Type B pancreatic cell (in vitro differentiated cells): ENCODE data around the gene LMAN2. TPM values are rescaled to one million over a fixed set of nuclear protein-coding genes. Genes with fewer than 3 reads are reported as not detected.
"Not testable (repeated sequence)": the region's sequence is repeated elsewhere in the genome, so short reads cannot be mapped to it uniquely, and the experiment has no call there.

Experiments used
- DNase-seq: peaks from one replicate; pipeline ENCODE4 v3.0.0; 2021; ENCODE audit warnings: mixed read lengths; ENCODE audit not compliant: unreplicated experiment; ENCODE audit errors: extremely low spot score
- H3K27ac Mint-ChIP-seq: 2 replicates; pipeline ENCODE4 v1.8.0; 2021; ENCODE audit warnings: mild to moderate bottlenecking, mixed read lengths
- H3K27me3 Mint-ChIP-seq: 2 replicates; pipeline ENCODE4 v1.8.0; 2021; ENCODE audit warnings: mixed read lengths
- H3K36me3 Mint-ChIP-seq: 2 replicates; pipeline ENCODE4 v1.8.0; 2021; ENCODE audit warnings: mixed read lengths
- H3K4me1 Mint-ChIP-seq: one replicate; pipeline ENCODE4 v1.8.0; 2021; ENCODE audit warnings: mixed read lengths; ENCODE audit not compliant: unreplicated experiment
- H3K4me3 Mint-ChIP-seq: 2 replicates; pipeline ENCODE4 v1.8.0; 2021; ENCODE audit warnings: mild to moderate bottlenecking, mixed read lengths
- H3K9me3 Mint-ChIP-seq: 2 replicates; pipeline ENCODE4 v1.8.0; 2021; ENCODE audit warnings: mixed read lengths
- total RNA-seq: library from RNA; stranded (reverse); gene quantifications from 2 replicates; pipeline ENCODE4 v1.2.1, GENCODE V29; 2021; ENCODE audit warnings: low replicate concordance
- TF ChIP-seq, protein P1 (sequence below): fragments of 200-600 bp; sonication (generic); conservative IDR thresholded peaks from 2 replicates; pipeline ENCODE4 v1.5.0; 2021; ENCODE audit warnings: antibody characterized with exemption, mild to moderate bottlenecking

LMAN2 gene
- total RNA-seq, 1 donor from 2014 or later, result 102 TPM

DNA sequence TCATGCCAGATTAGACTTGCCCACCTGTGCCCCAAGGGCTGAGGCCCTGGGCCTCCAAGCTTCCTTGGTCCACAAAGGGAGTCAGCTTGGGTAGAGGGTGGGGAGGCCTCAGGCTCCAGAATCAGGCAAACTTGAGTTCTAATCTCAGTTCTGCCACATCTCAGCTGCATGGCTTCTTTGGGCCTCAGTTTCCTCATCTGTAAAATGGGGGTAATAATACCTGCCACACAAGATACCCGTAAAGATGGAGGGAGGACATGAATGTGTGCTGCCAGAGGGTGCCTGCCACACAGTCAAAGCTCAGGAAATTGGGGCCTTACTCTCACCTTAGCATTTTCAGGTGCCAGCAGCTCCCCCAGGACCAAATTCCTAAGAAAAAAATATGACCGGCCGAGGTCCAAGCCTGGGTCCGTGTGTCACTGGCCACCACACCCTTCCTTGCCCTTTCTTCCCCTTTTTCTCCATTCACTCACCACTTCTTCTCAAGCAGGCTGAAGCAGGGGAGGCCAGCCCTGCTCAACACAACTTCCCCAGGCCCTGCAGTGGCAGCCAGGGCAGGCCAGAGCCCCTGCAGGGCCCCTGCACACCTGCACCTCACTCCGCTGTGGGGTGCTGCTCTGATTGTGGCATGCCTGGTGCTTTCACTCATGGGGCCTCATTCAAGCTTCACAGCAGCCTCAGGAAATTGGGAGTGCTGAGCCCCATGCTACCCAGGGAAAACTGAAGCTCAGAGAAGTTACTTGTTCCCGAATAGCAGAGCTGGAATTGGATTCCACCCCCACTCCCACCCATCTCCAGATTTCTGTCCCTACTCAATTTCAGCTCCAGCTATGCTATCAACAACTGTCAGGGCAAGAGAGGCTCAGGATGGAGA is 10.2 kb upstream of the LMAN2 start:
- Mint-ChIP-seq H3K9me3 (no peaks in the 10 kb centered on the region), H3K4me1 (peaks cover 15% of the 10 kb centered on the region), H3K27me3 (peaks cover 23% of the 10 kb centered on the region), H3K27ac (peak overlapping the region; percentile 51), H3K4me3 (peak overlapping the region; percentile 81), H3K36me3 (no peaks in the 10 kb centered on the region)
- TF ChIP-seq, protein P1, sequence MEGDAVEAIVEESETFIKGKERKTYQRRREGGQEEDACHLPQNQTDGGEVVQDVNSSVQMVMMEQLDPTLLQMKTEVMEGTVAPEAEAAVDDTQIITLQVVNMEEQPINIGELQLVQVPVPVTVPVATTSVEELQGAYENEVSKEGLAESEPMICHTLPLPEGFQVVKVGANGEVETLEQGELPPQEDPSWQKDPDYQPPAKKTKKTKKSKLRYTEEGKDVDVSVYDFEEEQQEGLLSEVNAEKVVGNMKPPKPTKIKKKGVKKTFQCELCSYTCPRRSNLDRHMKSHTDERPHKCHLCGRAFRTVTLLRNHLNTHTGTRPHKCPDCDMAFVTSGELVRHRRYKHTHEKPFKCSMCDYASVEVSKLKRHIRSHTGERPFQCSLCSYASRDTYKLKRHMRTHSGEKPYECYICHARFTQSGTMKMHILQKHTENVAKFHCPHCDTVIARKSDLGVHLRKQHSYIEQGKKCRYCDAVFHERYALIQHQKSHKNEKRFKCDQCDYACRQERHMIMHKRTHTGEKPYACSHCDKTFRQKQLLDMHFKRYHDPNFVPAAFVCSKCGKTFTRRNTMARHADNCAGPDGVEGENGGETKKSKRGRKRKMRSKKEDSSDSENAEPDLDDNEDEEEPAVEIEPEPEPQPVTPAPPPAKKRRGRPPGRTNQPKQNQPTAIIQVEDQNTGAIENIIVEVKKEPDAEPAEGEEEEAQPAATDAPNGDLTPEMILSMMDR, result no peak
- no peak for DNase-seq

DNA sequence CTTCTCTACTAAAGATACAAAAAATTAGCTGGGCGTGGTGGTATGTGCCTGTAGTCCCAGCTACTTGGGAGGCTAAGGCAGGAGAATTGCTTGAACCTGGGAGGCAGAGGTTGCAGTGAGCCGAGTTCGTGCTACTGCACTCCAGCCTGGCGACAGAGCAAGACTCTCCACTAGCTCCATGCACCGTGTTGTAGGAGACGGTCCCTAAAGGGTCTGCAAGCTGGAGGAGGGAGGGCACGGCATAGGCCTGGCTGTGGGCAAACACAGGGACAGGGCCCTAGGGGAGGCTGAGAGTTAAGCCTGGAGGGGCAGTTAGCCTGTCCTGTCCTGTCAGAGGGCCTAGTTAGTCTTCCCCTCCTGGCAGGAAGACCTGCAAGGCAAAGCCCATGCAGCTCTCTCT is 9.3 kb upstream of the LMAN2 start:
- not testable (repeated sequence) for H3K9me3 Mint-ChIP-seq, H3K4me1 Mint-ChIP-seq, H3K4me3 Mint-ChIP-seq, H3K36me3 Mint-ChIP-seq, DNase-seq, H3K27ac Mint-ChIP-seq
- H3K27me3 Mint-ChIP-seq, result peaks cover 29% of the 10 kb centered on the region

GRCh38 chr5:177359860-177360259 is 8.4 kb upstream of the LMAN2 start:
- H3K27me3 Mint-ChIP-seq, result peaks cover 30% of the 10 kb centered on the region
- H3K4me1 Mint-ChIP-seq, result peaks cover 6% of the 10 kb centered on the region
- H3K9me3 Mint-ChIP-seq, result no peaks in the 10 kb centered on the region
- TF ChIP-seq, protein P1, result no peak
- no peak overlapping the region for H3K27ac Mint-ChIP-seq
- H3K36me3 Mint-ChIP-seq, result no peaks in the 10 kb centered on the region
- H3K4me3 Mint-ChIP-seq, result no peak overlapping the region
- DNase-seq, result no peak

DNA sequence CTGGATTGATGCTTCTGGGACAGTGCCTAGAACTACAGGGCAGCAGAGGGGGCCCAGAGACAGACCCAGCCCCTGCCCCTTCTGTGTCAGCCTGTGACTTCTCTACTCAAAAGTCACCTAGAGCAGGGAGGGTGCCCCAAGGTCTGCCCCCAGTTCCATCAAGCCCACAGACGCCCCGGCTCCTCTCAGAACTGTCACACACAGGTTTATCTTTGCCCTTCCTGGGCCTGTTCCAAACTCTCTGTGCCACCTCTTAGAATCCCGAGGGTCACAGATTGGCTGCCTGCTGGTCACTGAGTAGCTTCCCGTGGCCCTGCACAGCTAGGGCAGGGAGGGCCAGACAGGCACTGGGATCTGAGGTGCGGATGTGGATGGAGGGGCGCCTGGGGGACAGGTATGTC is 8.0 kb upstream of the LMAN2 start:
- no peaks in the 10 kb centered on the region for H3K9me3 Mint-ChIP-seq
- no peak overlapping the region for H3K27ac Mint-ChIP-seq
- no peak overlapping the region for H3K4me3 Mint-ChIP-seq
- no peaks in the 10 kb centered on the region for H3K36me3 Mint-ChIP-seq
- TF ChIP-seq, protein P1, result no peak
- no peak for DNase-seq
- peaks cover 34% of the 10 kb centered on the region for H3K27me3 Mint-ChIP-seq
- peaks cover 6% of the 10 kb centered on the region for H3K4me1 Mint-ChIP-seq

- TF ChIP-seq, protein P1, result no peak
- Mint-ChIP-seq H3K4me1 (peaks cover 6% of the 10 kb centered on the region), H3K36me3 (no peaks in the 10 kb centered on the region), H3K4me3 (no peak overlapping the region), H3K27me3 (peaks cover 38% of the 10 kb centered on the region), H3K27ac (no peak overlapping the region), H3K9me3 (no peaks in the 10 kb centered on the region)
- DNase-seq, result no peak
These were observed 6.9 kb upstream of the LMAN2 start for GRCh38 chr5:177358370-177358819.
